Kidney (tissue), 14 donors: ENCODE results near the gene CCDC85A. TPM values are rescaled to one million over a fixed set of nuclear protein-coding genes. Genes with fewer than 3 reads are reported as not detected.
A peak's percentile ranks its signal among the peaks of the same experiment; 100 is the strongest.

Source experiments
- DNase-seq, 5 donors: peaks; one replicate each; pipeline ENCODE4 v3.0.0-alpha.2; 2013 to 2020
- FAIRE-seq: peaks from 2 replicates; lab custom pipeline; 2012; peaks lifted over from hg19 to GRCh38; lab: Jason Lieb, UNC
- H3K27ac ChIP-seq, 2 donors: one replicate each; pipeline ENCODE4 v1.7.0; 2013; ENCODE audit warnings: low read depth in 2 of 2, low read length in 2 of 2, inconsistent platforms in 1 of 2
- H3K27me3 ChIP-seq: one replicate; pipeline ENCODE4 v1.7.1; 2013; ENCODE audit warnings: low read length, inconsistent platforms; ENCODE audit not compliant: control insufficient read depth, insufficient read depth
- H3K36me3 ChIP-seq, 3 donors: one replicate each; pipeline versions ENCODE4 v1.7.0 to v1.7.1; 2013; ENCODE audit warnings: low read length in 3 of 3, control low read depth in 1 of 3, inconsistent platforms in 1 of 3; ENCODE audit not compliant: insufficient read depth in 3 of 3, control insufficient read depth in 2 of 3
- H3K4me1 ChIP-seq, 3 donors: one replicate each; pipeline versions ENCODE4 v1.7.0 to v1.7.1; 2013; ENCODE audit warnings: low read length in 3 of 3, inconsistent platforms in 1 of 3, low read depth in 1 of 3; ENCODE audit not compliant: control insufficient read depth in 2 of 3, insufficient read depth in 2 of 3
- H3K4me3 ChIP-seq, 3 donors: one replicate each; pipeline versions ENCODE4 v1.7.0 to v1.8.1; 2013; ENCODE audit warnings: low read length in 3 of 3, control low read depth in 1 of 3, inconsistent platforms in 1 of 3
- H3K9ac ChIP-seq, 3 donors: one replicate each; pipeline versions ENCODE4 v1.7.0 to v1.7.1; 2013; ENCODE audit warnings: low read length in 3 of 3, control low read depth in 1 of 3, inconsistent platforms in 1 of 3
- H3K9me3 ChIP-seq, 3 donors: one replicate each; pipeline versions ENCODE4 v1.7.0 to v1.7.1; 2013; ENCODE audit warnings: low read length in 3 of 3, control low read depth in 1 of 3, inconsistent platforms in 1 of 3; ENCODE audit not compliant: control insufficient read depth in 2 of 3, insufficient read depth in 1 of 3
- intact Hi-C: fragments of 100-400 bp; cut with DNase I; formaldehyde crosslinking; loops from one replicate; pipeline ENCODE4 v1.11.1; 2022
- polyA plus RNA-seq: library from polyadenylated mRNA; stranded (reverse); fragments of 350-450 nt; fragmentation: Illumina TruSeq; extraction: RNeasy Lipid Tissue Mini Kit (QIAGEN cat#74804); gene quantifications from one replicate; pipeline ENCODE4 v1.2.3, GENCODE V29; 2014; ENCODE audit warnings: low read depth, low replicate concordance; ENCODE audit not compliant: insufficient read depth
- total RNA-seq: library from RNA; stranded (reverse); fragmentation: NEBNext Ultra II Directional; extraction: Animal tissue kit (Norgen Biotek cat#: 25700); gene quantifications from one replicate; pipeline ENCODE4 v1.2.1, GENCODE V29; 2021
- TF ChIP-seq, protein P1 (sequence below): IDR thresholded peaks from 3 replicates; pipeline ENCODE4 v1.5.1; 2012; ENCODE audit warnings: mild to moderate bottlenecking, moderate library complexity, borderline replicate concordance; ENCODE audit not compliant: insufficient read depth; ENCODE audit errors: extremely low read depth
- donor health status: control.
- donor health status: control.
- donor health status: control.
- donor health status: control.
- donor health status: control.
- donor health status: DM: yes; HTN: yes; CAD: no.
- donor health status: Normal renal cell carcinoma (clear cell type).

CCDC85A gene
- total and polyA plus RNA-seq, 2 donors from 2014 or later = 0.65 to 2.1 TPM

DNA sequence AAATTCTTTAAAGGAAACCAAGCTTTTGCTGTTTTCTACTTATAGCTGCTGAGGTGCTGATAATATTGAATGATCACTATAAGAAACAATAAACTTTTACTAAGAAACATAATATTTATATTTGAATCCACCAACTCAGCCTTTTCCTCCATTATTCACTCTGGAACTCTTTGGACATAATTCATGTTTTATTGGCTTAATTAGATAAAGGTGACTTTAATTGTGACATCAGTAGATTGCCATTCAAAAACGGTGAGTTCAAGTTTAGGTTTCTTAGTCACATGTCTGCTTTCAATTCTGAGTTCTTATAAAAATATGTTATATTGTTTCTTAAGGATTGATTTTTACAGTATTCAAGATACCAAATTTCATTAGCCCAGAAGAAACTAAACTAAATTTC is 24.0 kb downstream of the CCDC85A start:
- intact Hi-C loops = no loop called here
- Histone ChIP-seq H3K27ac (no peak overlapping the region), H3K9ac (no peak overlapping the region), H3K36me3 (no peaks in the 10 kb centered on the region), H3K27me3 (no peaks in the 10 kb centered on the region), H3K4me1 (no peaks in the 10 kb centered on the region), H3K9me3 (no peaks in the 10 kb centered on the region), H3K4me3 (no peak overlapping the region)
- no peak for DNase-seq
- no peak for FAIRE-seq
- TF ChIP-seq, protein P1, sequence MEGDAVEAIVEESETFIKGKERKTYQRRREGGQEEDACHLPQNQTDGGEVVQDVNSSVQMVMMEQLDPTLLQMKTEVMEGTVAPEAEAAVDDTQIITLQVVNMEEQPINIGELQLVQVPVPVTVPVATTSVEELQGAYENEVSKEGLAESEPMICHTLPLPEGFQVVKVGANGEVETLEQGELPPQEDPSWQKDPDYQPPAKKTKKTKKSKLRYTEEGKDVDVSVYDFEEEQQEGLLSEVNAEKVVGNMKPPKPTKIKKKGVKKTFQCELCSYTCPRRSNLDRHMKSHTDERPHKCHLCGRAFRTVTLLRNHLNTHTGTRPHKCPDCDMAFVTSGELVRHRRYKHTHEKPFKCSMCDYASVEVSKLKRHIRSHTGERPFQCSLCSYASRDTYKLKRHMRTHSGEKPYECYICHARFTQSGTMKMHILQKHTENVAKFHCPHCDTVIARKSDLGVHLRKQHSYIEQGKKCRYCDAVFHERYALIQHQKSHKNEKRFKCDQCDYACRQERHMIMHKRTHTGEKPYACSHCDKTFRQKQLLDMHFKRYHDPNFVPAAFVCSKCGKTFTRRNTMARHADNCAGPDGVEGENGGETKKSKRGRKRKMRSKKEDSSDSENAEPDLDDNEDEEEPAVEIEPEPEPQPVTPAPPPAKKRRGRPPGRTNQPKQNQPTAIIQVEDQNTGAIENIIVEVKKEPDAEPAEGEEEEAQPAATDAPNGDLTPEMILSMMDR = no peak

DNA sequence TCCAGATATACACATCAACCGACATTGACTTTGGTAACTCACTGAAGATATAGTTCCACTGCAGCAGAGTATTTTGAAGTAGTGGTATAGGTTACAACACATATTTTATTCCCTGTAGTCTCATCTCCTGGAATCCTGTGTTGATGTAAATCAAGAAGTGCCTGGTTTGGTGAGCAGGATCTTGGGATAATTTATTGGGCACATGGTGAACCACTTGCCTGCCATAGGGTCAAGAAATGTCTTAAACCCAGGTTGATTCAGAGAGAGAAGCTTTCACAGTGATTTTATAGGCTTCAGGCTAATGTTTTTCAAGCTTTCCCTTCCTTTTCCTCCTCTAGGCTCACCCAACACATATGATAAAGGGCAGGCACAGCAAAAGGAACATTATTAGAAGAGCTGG is 24.6 kb downstream of the CCDC85A start:
- Histone ChIP-seq H3K9ac (no peak overlapping the region), H3K27ac (no peak overlapping the region), H3K27me3 (no peaks in the 10 kb centered on the region), H3K4me3 (no peak overlapping the region), H3K4me1 (no peaks in the 10 kb centered on the region), H3K9me3 (no peaks in the 10 kb centered on the region), H3K36me3 (no peaks in the 10 kb centered on the region)
- FAIRE-seq = no peak
- TF ChIP-seq, protein P1 = no peak
- DNase-seq = peak in 3 of 5 donors; percentile 14 to 51 (median 43)
- intact Hi-C loops = no loop called here

DNA sequence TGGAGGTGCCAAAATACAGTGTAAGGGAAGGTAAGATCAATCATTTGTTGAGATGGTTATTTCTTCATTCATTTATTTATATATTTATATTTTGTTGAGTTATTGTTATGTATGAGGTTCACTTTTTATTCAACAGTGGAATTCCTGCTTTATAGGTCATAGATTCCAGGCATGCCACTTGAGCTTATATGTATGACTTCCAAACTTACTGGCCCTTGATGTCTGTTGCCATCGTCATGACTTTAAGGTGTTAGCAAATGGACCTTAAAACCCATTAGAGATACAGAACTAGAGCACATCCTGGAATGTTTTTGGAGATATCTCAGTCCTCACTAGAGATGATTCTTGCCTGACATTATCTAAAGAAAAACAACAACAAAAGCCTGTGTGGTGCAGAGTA is 25.9 kb downstream of the CCDC85A start:
- no peaks in the 10 kb centered on the region for H3K9me3 ChIP-seq
- TF ChIP-seq, protein P1 = no peak
- FAIRE-seq = no peak
- no peak overlapping the region for H3K9ac ChIP-seq
- H3K27me3 ChIP-seq = no peaks in the 10 kb centered on the region
- H3K4me1 ChIP-seq = no peaks in the 10 kb centered on the region
- no peak for DNase-seq
- H3K4me3 ChIP-seq = no peak overlapping the region
- H3K27ac ChIP-seq = no peak overlapping the region
- intact Hi-C loops = no loop called here
- H3K36me3 ChIP-seq = no peaks in the 10 kb centered on the region

DNA sequence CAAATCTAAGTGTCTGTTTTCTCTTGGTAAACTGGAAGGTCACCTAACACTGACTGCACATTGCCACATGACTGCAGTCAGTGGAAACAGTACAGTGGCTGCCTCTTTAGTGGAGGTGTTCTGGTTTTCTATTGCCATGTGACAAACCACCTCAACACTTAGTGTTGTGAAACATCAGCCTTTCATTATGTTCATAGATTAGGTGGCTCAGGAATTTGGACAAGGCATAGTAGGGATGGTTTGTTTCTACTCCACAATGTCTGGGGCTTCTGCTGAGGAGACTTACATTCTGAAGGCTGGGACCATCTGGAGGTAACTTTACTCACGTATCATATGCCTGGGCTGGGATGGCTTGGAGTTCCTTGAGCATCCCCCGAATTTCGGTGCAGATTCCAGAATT is 26.5 kb downstream of the CCDC85A start:
- TF ChIP-seq, protein P1 = no peak
- Histone ChIP-seq H3K4me1 (no peaks in the 10 kb centered on the region), H3K27me3 (no peaks in the 10 kb centered on the region), H3K36me3 (no peaks in the 10 kb centered on the region), H3K9ac (no peak overlapping the region), H3K9me3 (no peaks in the 10 kb centered on the region), H3K27ac (no peak overlapping the region), H3K4me3 (no peak overlapping the region)
- no peak for DNase-seq
- FAIRE-seq = no peak
- intact Hi-C loops = no loop called here
